HG03139 (cell line): Measurements from ENCODE around the gene DEFB131B.
"Not testable (repeated sequence)": the region's sequence is repeated elsewhere in the genome, so short reads cannot be mapped to it uniquely, and the experiment has no call there.

Experiments
- ATAC-seq: cut with Tn5 transposase; IDR thresholded peaks from one replicate; pipeline ENCODE4 v1.9.1; 2021; ENCODE audit not compliant: unreplicated experiment

Gene DEFB131B, protein sequence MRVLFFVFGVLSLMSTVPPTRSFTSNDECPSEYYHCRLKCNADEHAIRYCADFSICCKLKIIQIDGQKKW

DNA sequence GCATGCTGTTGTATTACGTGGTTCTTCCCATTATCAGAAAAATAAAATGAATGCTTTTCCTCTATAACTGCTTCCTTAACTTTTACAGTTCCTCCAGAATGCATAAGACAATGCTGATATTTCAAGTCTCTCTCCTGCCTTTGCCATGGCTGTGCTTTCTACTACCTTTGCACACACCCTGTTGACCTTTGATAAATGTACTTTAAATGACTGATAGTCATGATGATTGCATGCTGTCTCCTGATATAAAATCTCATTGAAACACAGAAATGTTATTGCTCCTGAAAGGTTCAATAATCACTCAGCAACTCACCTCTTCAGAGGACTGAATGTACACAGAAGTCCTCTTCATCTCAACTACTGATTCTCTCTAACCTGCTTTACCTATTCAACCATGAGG lies at the start of gene DEFB131B:
Gene DEFB131B (plus strand): TSS at position 395 of the 400 bp plus-strand sequence. CDS start 0 bp downstream, at position 395.
- ATAC-seq, result not testable (repeated sequence)

DNA sequence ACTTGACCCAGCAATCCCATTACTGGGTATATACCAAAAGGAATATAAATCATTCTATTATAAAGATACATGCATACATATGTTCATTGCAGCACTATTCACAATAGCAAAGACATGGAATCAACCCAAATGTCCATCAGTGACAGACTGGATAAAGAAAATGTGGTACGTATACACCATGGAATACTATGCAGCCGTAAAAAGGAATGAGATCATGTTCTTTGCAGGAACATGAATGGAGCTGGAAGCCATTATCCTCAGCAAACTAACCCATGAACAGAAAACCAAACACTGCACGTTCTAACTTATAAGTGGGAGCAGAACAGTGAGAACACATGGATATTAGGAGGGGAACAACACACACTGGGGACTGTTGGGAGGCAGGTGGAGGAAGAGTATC lies 49.0 kb upstream of the DEFB131B start:
- ATAC-seq, result not testable (repeated sequence)

GRCh38 chr11:71829686-71830085 lies 48.6 kb upstream of the DEFB131B start:
- not testable (repeated sequence) for ATAC-seq

DNA sequence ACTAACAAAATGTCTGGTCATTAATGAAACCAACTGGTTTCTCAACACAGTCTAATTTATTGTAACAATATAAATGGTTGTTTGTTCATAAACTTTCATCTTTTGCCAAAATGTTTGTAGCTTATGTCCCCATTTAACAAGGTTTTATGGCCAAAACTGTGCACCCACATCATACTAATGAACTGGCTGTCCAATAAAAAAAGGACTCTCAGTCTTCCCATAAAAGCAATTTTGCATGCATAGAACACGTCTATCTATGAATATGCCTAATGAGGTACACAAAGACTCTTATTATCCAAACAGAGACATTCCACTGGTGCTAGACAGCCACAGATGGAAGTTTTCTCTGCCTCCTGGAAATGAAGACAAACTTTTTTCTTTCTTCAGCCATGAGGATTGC lies 45.4 kb upstream of the DEFB131B start, which contains the start of gene DEFB108B:
Gene DEFB108B (plus strand): TSS at position 390 of the 400 bp plus-strand sequence. CDS start 0 bp downstream, at position 390.
- ATAC-seq, result not testable (repeated sequence)

GRCh38 chr11:71842720-71843119 lies 35.5 kb upstream of the DEFB131B start:
- ATAC-seq, result not testable (repeated sequence)

DNA sequence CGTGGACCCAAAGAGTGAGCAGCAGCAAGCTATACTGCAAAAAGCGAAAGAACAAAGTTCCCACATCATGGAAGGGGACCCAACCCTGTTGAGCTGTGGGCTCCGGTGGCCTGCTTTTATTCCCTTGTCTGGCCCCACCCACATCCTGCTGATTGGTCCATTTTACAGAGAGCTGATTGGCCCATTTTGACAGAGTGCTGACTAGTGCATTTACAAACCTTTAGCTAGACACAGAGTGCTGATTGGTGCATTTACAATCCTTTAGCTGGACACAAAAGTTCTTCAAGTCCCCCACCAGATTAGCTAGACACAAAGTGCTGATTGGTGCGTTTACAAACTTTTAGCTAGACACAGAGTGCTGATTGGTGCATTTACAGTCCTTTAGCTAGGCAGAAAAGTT lies 34.9 kb upstream of the DEFB131B start:
- not testable (repeated sequence) for ATAC-seq

DNA sequence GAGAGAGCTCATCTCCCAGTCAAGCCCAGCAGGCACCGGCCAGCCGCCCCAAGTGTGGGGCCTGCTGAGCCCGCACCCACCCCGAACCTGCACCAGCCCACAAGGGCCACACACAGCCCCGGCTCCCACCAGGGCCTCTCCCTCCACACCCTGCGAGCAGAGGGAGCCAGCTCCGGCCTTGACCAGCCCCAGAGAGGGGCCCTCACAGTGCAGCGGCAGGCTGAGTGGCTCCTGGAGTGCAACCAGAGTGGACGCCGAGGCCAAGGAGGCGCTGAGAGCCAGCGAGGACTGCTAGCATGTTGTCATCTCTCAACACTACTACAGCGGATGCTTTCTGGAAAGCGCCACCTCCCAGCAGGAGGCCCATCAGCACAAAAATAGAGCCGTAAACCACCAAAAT lies 34.4 kb upstream of the DEFB131B start:
- no peak for ATAC-seq

GRCh38 chr11:71853895-71854294 lies 24.4 kb upstream of the DEFB131B start:
- not testable (repeated sequence) for ATAC-seq

DNA sequence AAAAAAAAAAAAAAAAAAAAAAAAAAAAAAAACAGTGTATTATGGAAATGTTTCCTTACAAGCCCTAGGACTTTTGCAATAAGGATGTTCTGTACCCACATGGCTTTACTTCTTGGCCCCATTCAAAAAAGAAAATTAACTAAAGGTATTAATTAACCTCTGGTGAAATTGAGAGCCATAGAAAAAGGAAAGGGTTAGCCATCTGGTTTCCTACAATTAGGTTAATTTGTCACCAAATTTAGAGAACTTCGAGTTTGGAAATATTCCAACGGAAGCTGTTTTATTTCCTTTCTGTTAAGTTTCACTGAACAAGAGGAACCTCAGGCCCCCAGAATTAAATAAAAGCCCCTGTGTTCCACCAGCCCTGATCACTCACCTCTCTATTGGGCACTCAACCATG lies 22.4 kb upstream of the DEFB131B start:
- not testable (repeated sequence) for ATAC-seq

DNA sequence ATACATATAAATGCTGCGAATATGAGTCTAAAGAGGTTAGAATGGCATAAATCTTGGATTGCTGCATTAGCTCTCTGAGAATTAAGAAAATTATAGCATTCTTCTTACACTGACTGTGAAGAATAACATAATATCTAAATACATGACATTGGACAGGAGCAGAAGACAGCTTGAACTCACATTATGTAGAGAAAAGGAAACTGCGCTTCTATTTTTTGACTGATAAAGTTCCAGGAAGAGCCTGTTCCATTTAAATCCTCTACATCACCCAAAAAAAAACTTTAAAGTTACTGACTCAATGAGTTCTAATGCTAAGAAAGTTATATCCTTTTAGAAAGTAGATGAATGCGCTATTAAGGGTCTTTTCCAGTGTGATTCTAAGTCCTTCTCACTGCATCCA lies 17.4 kb upstream of the DEFB131B start:
- ATAC-seq, result not testable (repeated sequence)

DNA sequence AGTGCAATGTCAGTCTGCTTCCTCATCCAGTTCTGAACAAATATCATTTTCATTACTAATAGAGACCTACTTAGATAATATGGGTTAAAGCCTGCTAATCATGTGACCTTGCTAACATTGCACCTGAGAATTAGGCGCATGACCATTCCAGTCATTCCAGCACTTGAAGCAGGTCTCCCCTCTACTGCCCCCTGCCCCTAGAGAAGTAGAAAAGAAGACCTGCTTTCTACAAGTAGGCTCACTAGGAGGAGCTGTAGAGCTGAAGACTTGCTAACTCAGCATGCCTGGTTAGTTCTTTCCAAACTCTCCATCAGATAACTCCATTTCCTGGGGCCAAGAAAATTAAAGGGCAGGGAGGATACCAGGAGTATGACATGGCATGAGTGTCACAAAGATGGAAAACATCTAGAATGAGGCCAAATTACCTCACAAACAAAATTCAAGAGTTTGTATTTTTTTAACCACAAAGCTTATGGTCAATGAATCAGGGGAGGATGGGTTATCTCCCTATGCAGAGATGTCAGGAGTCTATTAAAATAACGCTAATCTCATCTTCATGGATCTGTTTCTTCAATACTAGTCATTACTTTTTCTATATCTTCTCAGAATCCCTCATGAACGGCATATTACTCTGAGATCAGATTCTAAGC lies 14.2 kb upstream of the DEFB131B start:
- ATAC-seq, result not testable (repeated sequence)

GRCh38 chr11:71867209-71867608 lies 11.0 kb upstream of the DEFB131B start:
- not testable (repeated sequence) for ATAC-seq

- ATAC-seq, result not testable (repeated sequence)
These were observed 8.3 kb upstream of the DEFB131B start for GRCh38 chr11:71869931-71870330.

GRCh38 chr11:71870661-71871060 lies 7.6 kb upstream of the DEFB131B start:
- not testable (repeated sequence) for ATAC-seq

DNA sequence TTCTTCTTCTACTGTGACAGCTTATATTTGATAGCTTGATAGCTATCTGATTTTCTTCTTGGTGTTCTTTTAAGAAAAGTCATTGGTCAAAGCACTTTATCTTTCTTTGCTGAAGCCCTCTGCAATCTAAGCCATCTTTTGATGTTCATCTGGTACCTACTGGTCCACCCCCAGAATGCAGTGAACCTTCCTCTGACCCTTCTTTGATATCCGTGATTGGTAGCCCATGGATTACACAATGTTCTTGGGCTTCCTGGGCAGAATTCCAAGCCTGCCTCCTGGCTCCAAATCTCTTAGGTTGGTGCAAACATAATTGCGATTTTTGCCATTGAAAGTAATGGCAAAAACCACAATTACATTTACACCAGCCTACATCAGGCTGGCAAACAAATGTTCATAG lies 2.0 kb upstream of the DEFB131B start:
- not testable (repeated sequence) for ATAC-seq

GRCh38 chr11:71885806-71886205 lies 7.6 kb downstream of the DEFB131B start:
- not testable (repeated sequence) for ATAC-seq

DNA sequence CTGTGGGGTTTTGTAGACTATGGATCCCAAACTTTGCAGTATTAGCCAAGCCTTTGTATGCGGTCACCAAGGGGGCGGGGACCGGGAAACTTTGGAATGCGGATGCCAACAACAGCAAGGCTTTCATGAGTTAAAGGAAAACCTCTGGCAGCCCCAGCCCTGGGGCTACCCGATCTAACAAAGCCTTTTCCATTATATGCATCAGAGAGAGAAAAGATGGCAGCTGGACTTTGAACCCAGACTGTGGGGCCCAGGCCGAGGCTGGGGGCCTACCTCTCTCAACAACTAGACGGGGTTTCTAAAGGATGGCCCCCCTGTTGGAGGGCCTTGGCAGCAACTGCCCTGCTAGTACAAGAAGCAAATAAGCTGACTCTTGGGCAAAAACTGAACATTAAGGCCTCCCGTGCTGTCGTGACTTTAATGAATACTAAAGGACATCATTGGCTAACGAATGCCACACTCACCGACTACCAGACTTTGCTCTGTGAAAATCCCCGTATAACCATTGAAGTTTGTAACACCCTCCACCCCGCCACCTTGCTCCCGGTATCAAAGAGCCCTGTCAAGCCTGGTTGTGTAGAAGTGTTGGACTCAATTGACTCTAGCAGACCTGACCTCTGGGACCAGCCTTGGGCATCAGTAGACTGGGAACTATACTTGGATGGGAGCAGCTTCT lies 10.2 kb downstream of the DEFB131B start:
- ATAC-seq, result not testable (repeated sequence)

GRCh38 chr11:71889181-71889872 lies 11.1 kb downstream of the DEFB131B start:
- ATAC-seq, result not testable (repeated sequence)

DNA sequence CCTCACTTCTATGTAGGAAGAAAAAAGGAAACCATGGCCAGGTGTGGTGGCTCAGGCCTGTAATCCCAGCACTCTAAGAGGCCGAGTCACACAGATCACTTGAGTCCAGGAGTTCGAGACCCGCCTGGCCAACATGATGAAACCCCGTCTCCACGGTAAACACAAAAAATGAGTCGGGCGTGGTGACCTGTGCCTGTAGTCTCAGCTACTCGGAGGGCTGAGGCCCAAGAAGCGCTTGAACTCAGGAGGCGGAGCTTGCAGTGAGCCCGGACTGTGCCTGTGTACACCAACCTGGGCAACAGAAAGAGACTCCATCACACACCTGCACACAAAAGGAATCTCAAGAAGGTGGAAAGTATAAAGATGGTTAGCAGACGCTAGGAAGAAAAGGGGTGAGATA lies 17.7 kb downstream of the DEFB131B start:
- ATAC-seq, result no peak

GRCh38 chr11:71901137-71901536 lies 22.9 kb downstream of the DEFB131B start:
- not testable (repeated sequence) for ATAC-seq

- ATAC-seq, result no peak
These were observed 30.0 kb downstream of the DEFB131B start for GRCh38 chr11:71908218-71908617.
